PC-9 (cell line): ENCODE measurements around the gene NUDC. TPM values are rescaled to one million over a fixed set of nuclear protein-coding genes. Genes with fewer than 3 reads are reported as not detected.
"Not testable (repeated sequence)": the region's sequence is repeated elsewhere in the genome, so short reads cannot be mapped to it uniquely, and the experiment has no call there.

Experiments used
- BruUV-seq: library from RNA; stranded (reverse); fragments of 400-500 nt; replicated peaks from 2 replicates; lab custom pipeline; 2021; lab: Mats Ljungman, UMichigan
- CTCF ChIA-PET: fragments of 300-600 bp; sonication (Branson Sonifier 250); formaldehyde crosslinking; loops from one replicate; lab custom pipeline; 2022; ENCODE audit warnings: antibody characterized with exemption; lab: Charles Lee
- POLR2A ChIA-PET: fragments of 300-600 bp; sonication (Branson Sonifier 250); formaldehyde crosslinking; loops from one replicate; lab custom pipeline; 2022; ENCODE audit warnings: antibody characterized with exemption; ENCODE audit not compliant: unreplicated experiment; lab: Charles Lee
- DNase-seq, 2 experiments: peaks; one replicate each; pipeline versions ENCODE4 v3.0.0 to v3.0.0-alpha.2; 2015 to 2022; ENCODE audit warnings: mixed read lengths in 1 of 2
- H2AFZ ChIP-seq: fragments of 200-600 bp; sonication (generic); 2 replicates; pipeline ENCODE4 v1.8.1; 2017; ENCODE audit warnings: antibody characterized with exemption
- H3F3A ChIP-seq: fragments of 200-600 bp; sonication (generic); 2 replicates; pipeline ENCODE4 v1.8.1; 2017; ENCODE audit warnings: antibody characterized with exemption, mild to moderate bottlenecking, low read depth; ENCODE audit not compliant: insufficient read depth
- H3K27ac ChIP-seq: fragments of 200-600 bp; sonication (generic); 2 replicates; pipeline ENCODE4 v1.6.1; 2016; ENCODE audit warnings: mixed run types
- H3K27me3 ChIP-seq: fragments of 200-600 bp; sonication (generic); 2 replicates; pipeline ENCODE4 v1.6.1; 2016; ENCODE audit warnings: low read depth, mixed run types; ENCODE audit not compliant: insufficient read depth
- H3K36me3 ChIP-seq: fragments of 200-600 bp; sonication (generic); 2 replicates; pipeline ENCODE4 v1.6.1; 2016; ENCODE audit warnings: low read depth, mixed run types
- H3K4me1 ChIP-seq: fragments of 200-600 bp; sonication (generic); replicated peaks from 2 replicates; pipeline ENCODE4 v1.6.1; 2016; ENCODE audit warnings: mixed run types; ENCODE audit not compliant: insufficient read depth
- H3K4me2 ChIP-seq: fragments of 200-600 bp; sonication (generic); 2 replicates; pipeline ENCODE4 v1.6.1; 2017; ENCODE audit warnings: mixed run types
- H3K4me3 ChIP-seq: fragments of 200-600 bp; sonication (generic); 2 replicates; pipeline ENCODE4 v1.6.1; 2016; ENCODE audit warnings: mixed run types
- H3K79me2 ChIP-seq: fragments of 200-600 bp; sonication (generic); 2 replicates; pipeline ENCODE4 v1.6.1; 2017; ENCODE audit warnings: low read depth, mixed run types
- H3K9me2 ChIP-seq: fragments of 200-600 bp; sonication (generic); 2 replicates; pipeline ENCODE4 v1.8.1; 2017; ENCODE audit warnings: mild to moderate bottlenecking; ENCODE audit not compliant: insufficient read depth
- H3K9me3 ChIP-seq: fragments of 200-600 bp; sonication (generic); 2 replicates; pipeline ENCODE4 v1.8.1; 2016; ENCODE audit warnings: low read depth; ENCODE audit not compliant: insufficient read depth
- H4K20me1 ChIP-seq: fragments of 200-600 bp; sonication (generic); 2 replicates; pipeline ENCODE4 v1.8.1; 2017; ENCODE audit not compliant: insufficient read depth
- EZH2 ChIP-seq: fragments of 200-600 bp; sonication (generic); IDR thresholded peaks from 2 replicates; pipeline ENCODE4 v1.8.0; 2017; ENCODE audit warnings: antibody characterized with exemption, low read depth
- intact Hi-C: fragments of 100-400 bp; cut with micrococcal nuclease; formaldehyde crosslinking; loops from one replicate; pipeline ENCODE4 v1.10.0; 2022; ENCODE audit not compliant: unreplicated experiment
- total RNA-seq: library from RNA; stranded (reverse); gene quantifications from 2 replicates; pipeline ENCODE4 v1.2.3, GENCODE V29; 2021
- TF ChIP-seq, protein P1 (sequence below): fragments of 200-600 bp; sonication (generic); conservative IDR thresholded peaks from 2 replicates; pipeline ENCODE4 v1.6.1; 2017; ENCODE audit warnings: mixed run types, antibody characterized with exemption, mild to moderate bottlenecking, moderate library complexity

Gene NUDC
- total RNA-seq, 1 experiment from 2014 or later: 104 TPM

DNA sequence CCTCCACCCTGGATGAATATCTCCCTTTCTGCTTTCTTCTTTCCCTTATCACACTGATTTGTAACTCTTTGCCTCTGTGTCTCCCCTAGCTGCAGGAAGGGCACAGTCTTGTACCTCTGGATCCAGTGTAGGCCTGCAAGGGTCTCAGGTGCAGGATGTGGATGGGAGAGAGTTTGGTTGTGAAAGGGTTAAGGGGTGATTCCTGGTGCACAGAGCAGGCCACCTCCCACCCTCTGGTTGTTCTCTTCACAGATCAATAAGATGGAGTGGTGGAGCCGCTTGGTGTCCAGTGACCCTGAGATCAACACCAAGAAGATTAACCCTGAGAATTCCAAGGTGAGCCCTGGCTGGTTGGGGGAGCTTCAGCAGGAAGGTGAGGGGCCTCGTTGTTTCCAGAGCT is 23.6 kb downstream of the NUDC start:
- no peak overlapping the region for H3K4me2 ChIP-seq
- no peaks in the 10 kb centered on the region; the same call in 1 of the 2 replicates for H4K20me1 ChIP-seq
- ChIA-PET POLR2A (no interaction called here), CTCF (no interaction called here)
- H3K4me1 ChIP-seq: no peaks in the 10 kb centered on the region
- TF ChIP-seq, protein P1, sequence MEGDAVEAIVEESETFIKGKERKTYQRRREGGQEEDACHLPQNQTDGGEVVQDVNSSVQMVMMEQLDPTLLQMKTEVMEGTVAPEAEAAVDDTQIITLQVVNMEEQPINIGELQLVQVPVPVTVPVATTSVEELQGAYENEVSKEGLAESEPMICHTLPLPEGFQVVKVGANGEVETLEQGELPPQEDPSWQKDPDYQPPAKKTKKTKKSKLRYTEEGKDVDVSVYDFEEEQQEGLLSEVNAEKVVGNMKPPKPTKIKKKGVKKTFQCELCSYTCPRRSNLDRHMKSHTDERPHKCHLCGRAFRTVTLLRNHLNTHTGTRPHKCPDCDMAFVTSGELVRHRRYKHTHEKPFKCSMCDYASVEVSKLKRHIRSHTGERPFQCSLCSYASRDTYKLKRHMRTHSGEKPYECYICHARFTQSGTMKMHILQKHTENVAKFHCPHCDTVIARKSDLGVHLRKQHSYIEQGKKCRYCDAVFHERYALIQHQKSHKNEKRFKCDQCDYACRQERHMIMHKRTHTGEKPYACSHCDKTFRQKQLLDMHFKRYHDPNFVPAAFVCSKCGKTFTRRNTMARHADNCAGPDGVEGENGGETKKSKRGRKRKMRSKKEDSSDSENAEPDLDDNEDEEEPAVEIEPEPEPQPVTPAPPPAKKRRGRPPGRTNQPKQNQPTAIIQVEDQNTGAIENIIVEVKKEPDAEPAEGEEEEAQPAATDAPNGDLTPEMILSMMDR: no peak
- TF ChIP-seq EZH2: no peak
- DNase-seq: no peak
- H3K27me3 ChIP-seq: no peaks in the 10 kb centered on the region
- no peaks in the 10 kb centered on the region for H3K9me2 ChIP-seq
- H3F3A ChIP-seq: peaks cover 40% of the 10 kb centered on the region; the same call in 1 of the 2 replicates
- no peak overlapping the region for H3K4me3 ChIP-seq
- no peak overlapping the region for H3K27ac ChIP-seq
- intact Hi-C loops: no loop called here
- no peaks in the 10 kb centered on the region for H3K9me3 ChIP-seq
- BruUV-seq: no TSS peak
- H2AFZ ChIP-seq: no peak overlapping the region
- H3K79me2 ChIP-seq: no peaks in the 10 kb centered on the region
- H3K36me3 ChIP-seq: no peaks in the 10 kb centered on the region

DNA sequence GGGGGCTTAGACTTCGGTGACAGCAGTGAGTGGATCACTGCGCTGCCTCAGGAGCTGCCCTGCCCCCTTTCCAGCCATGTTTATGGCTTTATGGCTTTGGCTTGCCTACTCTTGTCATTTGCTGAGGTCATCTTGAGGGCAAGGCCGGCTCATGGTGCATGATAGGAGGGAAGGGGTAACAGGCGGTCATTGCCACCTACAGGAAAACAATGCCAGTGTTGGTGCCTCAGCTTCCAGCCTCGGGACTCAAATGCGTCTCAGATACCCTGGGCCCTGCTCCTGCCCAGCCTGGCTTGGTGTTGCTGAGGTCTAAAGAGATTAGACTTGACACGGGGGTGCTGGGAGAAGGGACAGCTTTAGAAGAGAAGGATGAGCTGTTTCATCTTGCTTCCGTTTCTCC is 24.2 kb downstream of the NUDC start:
- no peak for DNase-seq
- H4K20me1 ChIP-seq: no peaks in the 10 kb centered on the region; the same call in 1 of the 2 replicates
- no peaks in the 10 kb centered on the region for H3K9me2 ChIP-seq
- no peak overlapping the region for H3K4me2 ChIP-seq
- H3K36me3 ChIP-seq: no peaks in the 10 kb centered on the region
- intact Hi-C loops: no loop called here
- no TSS peak for BruUV-seq
- H3K4me1 ChIP-seq: no peaks in the 10 kb centered on the region
- H2AFZ ChIP-seq: no peak overlapping the region
- TF ChIP-seq, protein P1: no peak
- CTCF ChIA-PET: no interaction called here
- peaks cover 40% of the 10 kb centered on the region; the same call in 1 of the 2 replicates for H3F3A ChIP-seq
- no peaks in the 10 kb centered on the region for H3K27me3 ChIP-seq
- H3K4me3 ChIP-seq: no peak overlapping the region
- POLR2A ChIA-PET: interaction anchor here (0.6 kb wide), 1 partner anchor 106 kb away, joined by 5 read pairs; no protein-coding TSS in a partner anchor
- no peak overlapping the region for H3K27ac ChIP-seq
- H3K9me3 ChIP-seq: no peaks in the 10 kb centered on the region
- H3K79me2 ChIP-seq: no peaks in the 10 kb centered on the region

DNA sequence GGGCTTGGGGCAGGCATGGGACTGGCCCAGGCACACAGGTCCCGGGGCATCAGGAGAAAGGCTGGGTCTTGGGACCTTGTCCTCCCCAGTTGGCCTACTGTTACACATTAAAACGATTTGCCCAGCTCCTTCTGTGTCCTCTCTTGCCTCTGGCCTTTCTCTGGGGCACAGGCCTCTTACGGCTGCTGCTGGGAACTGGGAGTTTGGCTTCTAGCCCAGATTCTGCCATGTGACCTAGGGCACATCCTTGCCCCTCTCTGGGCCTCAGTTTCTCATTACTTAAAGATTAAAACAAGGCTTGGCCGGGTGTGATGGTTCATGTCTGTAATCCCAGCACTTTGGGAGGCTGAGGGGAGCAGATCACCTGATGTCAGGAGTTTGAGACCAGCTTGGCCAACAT is 24.7 kb downstream of the NUDC start:
- H2AFZ ChIP-seq: no peak overlapping the region
- H3K4me2 ChIP-seq: no peak overlapping the region
- ChIA-PET POLR2A (interaction anchor here (0.6 kb wide), 1 partner anchor 107 kb away, joined by 5 read pairs; no protein-coding TSS in a partner anchor), CTCF (no interaction called here)
- no peaks in the 10 kb centered on the region for H3K27me3 ChIP-seq
- H3K27ac ChIP-seq: no peak overlapping the region
- DNase-seq: no peak
- no TSS peak for BruUV-seq
- no peaks in the 10 kb centered on the region for H3K79me2 ChIP-seq
- H4K20me1 ChIP-seq: no peaks in the 10 kb centered on the region; the same call in 1 of the 2 replicates
- no peak for TF ChIP-seq EZH2
- TF ChIP-seq, protein P1: no peak
- no peak overlapping the region for H3K4me3 ChIP-seq
- H3K9me2 ChIP-seq: no peaks in the 10 kb centered on the region
- intact Hi-C loops: no loop called here
- no peaks in the 10 kb centered on the region for H3K9me3 ChIP-seq
- H3K4me1 ChIP-seq: no peaks in the 10 kb centered on the region
- peaks cover 40% of the 10 kb centered on the region; the same call in 1 of the 2 replicates for H3F3A ChIP-seq
- H3K36me3 ChIP-seq: no peaks in the 10 kb centered on the region

DNA sequence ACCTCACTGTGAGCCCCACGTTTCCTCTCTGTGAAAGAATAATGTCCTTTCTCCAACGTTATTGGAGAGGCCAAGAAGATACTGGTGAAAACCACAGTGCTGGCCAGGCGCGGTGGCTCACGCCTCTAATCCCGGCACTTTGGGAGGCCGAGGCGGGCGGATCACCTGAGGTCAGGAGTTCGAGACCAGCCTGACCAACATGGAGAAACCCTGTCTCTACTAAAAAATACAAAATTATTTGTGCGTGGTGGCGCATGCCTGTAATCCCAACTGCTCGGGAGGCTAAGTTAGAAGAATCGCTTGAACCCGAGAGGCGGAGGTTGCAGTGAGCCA is 27.1 kb downstream of the NUDC start:
- H3K79me2 ChIP-seq, H3K36me3 ChIP-seq, H3K4me2 ChIP-seq, POLR2A ChIA-PET, intact Hi-C loops, CTCF ChIA-PET, H3K9me3 ChIP-seq, BruUV-seq, H3K27ac ChIP-seq, H3K9me2 ChIP-seq, H2AFZ ChIP-seq, H3K4me3 ChIP-seq, DNase-seq, H4K20me1 ChIP-seq, H3K4me1 ChIP-seq, H3K27me3 ChIP-seq: not testable (repeated sequence)
- H3F3A ChIP-seq: peaks cover 40% of the 10 kb centered on the region; the same call in 1 of the 2 replicates
